H9 (cell line): ENCODE data around the gene PLEKHG7. TPM values are rescaled to one million over a fixed set of nuclear protein-coding genes. Genes with fewer than 3 reads are reported as not detected.

ENCODE experiments used
- DNase-seq: peaks from one replicate; pipeline ENCODE4 v3.0.0-alpha.2; 2017
- H2AFZ ChIP-seq: one replicate; pipeline ENCODE4 v1.6.1; 2013; ENCODE audit warnings: mild to moderate bottlenecking, low read length, control low read depth, moderate library complexity
- H2AK5ac ChIP-seq: 2 replicates; pipeline ENCODE4 v1.6.1; 2013; ENCODE audit warnings: low read length, control low read depth, mixed read lengths; ENCODE audit not compliant: insufficient read length
- H2BK120ac ChIP-seq: one replicate; pipeline ENCODE4 v1.6.1; 2013; ENCODE audit warnings: low read depth, mild to moderate bottlenecking, low read length, control low read depth, inconsistent platforms; ENCODE audit not compliant: poor library complexity, severe bottlenecking
- H2BK12ac ChIP-seq: 2 replicates; pipeline ENCODE4 v1.6.1; 2013; ENCODE audit warnings: low read length, control low read depth, mixed read lengths, low read depth; ENCODE audit not compliant: insufficient read length
- H2BK15ac ChIP-seq: 2 replicates; pipeline ENCODE4 v1.6.1; 2013; ENCODE audit warnings: low read depth, low read length, control low read depth
- H2BK20ac ChIP-seq: one replicate; pipeline ENCODE4 v1.6.1; 2013; ENCODE audit warnings: low read depth, mild to moderate bottlenecking, low read length, control low read depth, inconsistent platforms; ENCODE audit not compliant: poor library complexity, severe bottlenecking
- H2BK5ac ChIP-seq: 2 replicates; pipeline ENCODE4 v1.6.1; 2013; ENCODE audit warnings: low read length, control low read depth, mixed read lengths; ENCODE audit not compliant: insufficient read length
- H3K14ac ChIP-seq: 2 replicates; pipeline ENCODE4 v1.6.1; 2013; ENCODE audit warnings: low read length, control low read depth; ENCODE audit not compliant: insufficient read depth
- H3K18ac ChIP-seq: 2 replicates; pipeline ENCODE4 v1.6.1; 2013; ENCODE audit warnings: low read depth, mild to moderate bottlenecking, mixed read lengths, low read length, control low read depth; ENCODE audit not compliant: insufficient read length
- H3K23ac ChIP-seq: 2 replicates; pipeline ENCODE4 v1.6.1; 2013; ENCODE audit warnings: low read length, control low read depth, mixed read lengths, low read depth; ENCODE audit not compliant: insufficient read length
- H3K23me2 ChIP-seq: 2 replicates; pipeline ENCODE4 v1.6.1; 2013; ENCODE audit warnings: low read depth, mild to moderate bottlenecking, mixed read lengths, low read length, control low read depth; ENCODE audit not compliant: insufficient read length, poor library complexity, severe bottlenecking
- H3K27ac ChIP-seq: 2 replicates; pipeline ENCODE4 v1.5.1; 2013; ENCODE audit warnings: low read length, control low read depth, mixed read lengths, low read depth; ENCODE audit not compliant: insufficient read length
- H3K27me3 ChIP-seq: 2 replicates; pipeline ENCODE4 v1.6.1; 2013; ENCODE audit warnings: low read length, control low read depth, inconsistent platforms; ENCODE audit not compliant: insufficient read depth
- H3K4ac ChIP-seq: 2 replicates; pipeline ENCODE4 v1.6.1; 2013; ENCODE audit warnings: low read depth, mild to moderate bottlenecking, control low read depth, inconsistent platforms, low read length, moderate library complexity
- H3K4me1 ChIP-seq: 2 replicates; pipeline ENCODE4 v1.6.1; 2013; ENCODE audit warnings: low read length, control low read depth, inconsistent platforms; ENCODE audit not compliant: insufficient read depth
- H3K4me2 ChIP-seq: 2 replicates; pipeline ENCODE4 v1.6.1; 2013; ENCODE audit warnings: low read length, control low read depth, mixed read lengths; ENCODE audit not compliant: insufficient read length, insufficient read depth
- H3K56ac ChIP-seq: 2 replicates; pipeline ENCODE4 v1.6.1; 2013; ENCODE audit warnings: low read depth, mild to moderate bottlenecking, mixed read lengths, low read length, control low read depth; ENCODE audit not compliant: insufficient read length
- H3K79me1 ChIP-seq: 2 replicates; pipeline ENCODE4 v1.6.1; 2013; ENCODE audit warnings: low read depth, mild to moderate bottlenecking, moderate library complexity, low read length, control low read depth, inconsistent platforms; ENCODE audit not compliant: insufficient read depth, poor library complexity, severe bottlenecking
- H3K79me2 ChIP-seq: 2 replicates; pipeline ENCODE4 v1.6.1; 2013; ENCODE audit warnings: low read length, control low read depth, inconsistent platforms; ENCODE audit not compliant: insufficient read depth
- H3K9ac ChIP-seq: 2 replicates; pipeline ENCODE4 v1.6.1; 2013; ENCODE audit warnings: low read length, control low read depth, mixed read lengths; ENCODE audit not compliant: insufficient read length; ENCODE audit errors: extremely low read depth
- H3K9me3 ChIP-seq: one replicate; pipeline ENCODE4 v1.6.1; 2013; ENCODE audit warnings: low read depth, low read length, inconsistent platforms; ENCODE audit not compliant: control insufficient read depth
- H3T11ph ChIP-seq: one replicate; pipeline ENCODE4 v1.6.1; 2013; ENCODE audit warnings: mild to moderate bottlenecking, low read length, control low read depth, inconsistent platforms
- H4K20me1 ChIP-seq: one replicate; pipeline ENCODE4 v1.6.1; 2013; ENCODE audit not compliant: control insufficient read depth, insufficient read length, insufficient read depth
- H4K5ac ChIP-seq: 2 replicates; pipeline ENCODE4 v1.6.1; 2013; ENCODE audit warnings: low read depth, mild to moderate bottlenecking, mixed read lengths, low read length, control low read depth; ENCODE audit not compliant: insufficient read length
- H4K8ac ChIP-seq: replicated peaks from 2 replicates; pipeline ENCODE4 v1.6.1; 2013; ENCODE audit warnings: low read length, control low read depth, mixed read lengths, low read depth; ENCODE audit not compliant: insufficient read length
- H4K91ac ChIP-seq: 2 replicates; pipeline ENCODE4 v1.6.1; 2013; ENCODE audit warnings: low read depth, mild to moderate bottlenecking, moderate library complexity, mixed read lengths, low read length, control low read depth; ENCODE audit not compliant: insufficient read length
- H3K27ac Mint-ChIP-seq, 3 experiments: 2 replicates in 2 of 3; 3 replicates in 1 of 3; pipeline ENCODE4 v1.8.0; 2020 to 2021; ENCODE audit warnings: mixed read lengths in 3 of 3, mild to moderate bottlenecking in 1 of 3, moderate library complexity in 1 of 3
- H3K27me3 Mint-ChIP-seq: 2 replicates; pipeline ENCODE4 v1.8.0; 2021; ENCODE audit warnings: low read depth, mild to moderate bottlenecking, moderate library complexity, mixed read lengths
- H3K36me3 Mint-ChIP-seq, 3 experiments: 2 replicates in 2 of 3; 3 replicates in 1 of 3; pipeline ENCODE4 v1.8.0; 2020 to 2021; ENCODE audit warnings: low read depth in 3 of 3, mixed read lengths in 3 of 3; ENCODE audit not compliant: insufficient read depth in 1 of 3
- H3K4me1 Mint-ChIP-seq, 2 experiments: 2 replicates each; pipeline ENCODE4 v1.8.0; 2020; ENCODE audit warnings: mixed read lengths in 2 of 2
- H3K4me3 Mint-ChIP-seq, 2 experiments: 2 replicates in 1 of 2; 3 replicates in 1 of 2; pipeline ENCODE4 v1.8.0; 2020 to 2021; ENCODE audit warnings: mild to moderate bottlenecking in 2 of 2, mixed read lengths in 2 of 2, moderate library complexity in 1 of 2
- H3K9me3 Mint-ChIP-seq, 2 experiments: 2 replicates in 1 of 2; 3 replicates in 1 of 2; pipeline ENCODE4 v1.8.0; 2020; ENCODE audit warnings: mild to moderate bottlenecking in 2 of 2, mixed read lengths in 2 of 2, moderate library complexity in 1 of 2
- CTCF ChIP-seq: fragments of 200-600 bp; sonication (generic); conservative IDR thresholded peaks from 3 replicates; pipeline ENCODE4 v1.8.0; 2021; ENCODE audit warnings: antibody characterized with exemption, mild to moderate bottlenecking
- WGBS: extraction: QIAGEN DNeasy Blood & Tissue Kit; methylation state at CpG from one replicate; pipeline ENCODE4 v1.1.7; 2013; ENCODE audit warnings: missing lambda C conversion rate, low lambda C conversion rate, mixed read lengths; ENCODE audit not compliant: insufficient read length; ENCODE audit errors: extremely low coverage; 5-methylcytosine and 5-hydroxymethylcytosine counted together
- total RNA-seq: library from RNA; stranded (reverse); gene quantifications from 2 replicates; pipeline ENCODE4 v1.2.1, GENCODE V29; 2021

The PLEKHG7 gene
- total RNA-seq, 1 experiment from 2014 or later: not detected

- H3K27ac Mint-ChIP-seq: no peak overlapping the region
- no CpG with 5 or more reads among the region's 5 CpGs for WGBS
- H3K79me1 ChIP-seq: no peaks in the 10 kb centered on the region
Observed at GRCh38 chr12:92762773-92763172, 60.0 kb downstream of the PLEKHG7 start.

More at GRCh38 chr12:92762773-92763172, 60.0 kb downstream of the PLEKHG7 start:
- H2BK15ac ChIP-seq: no peak overlapping the region
- no peak overlapping the region for H3K14ac ChIP-seq
- no peaks in the 10 kb centered on the region for H3K27me3 ChIP-seq
- H4K91ac ChIP-seq: no peak overlapping the region
- no peak overlapping the region for H3K4me3 Mint-ChIP-seq
- peaks cover 13 to 18% of the 10 kb centered on the region in 2 experiments for H3K4me1 Mint-ChIP-seq
- H3K23me2 ChIP-seq: no peaks in the 10 kb centered on the region
- no peaks in the 10 kb centered on the region for H3K4me1 ChIP-seq
- H3K9me3 Mint-ChIP-seq: no peaks in the 10 kb centered on the region
- DNase-seq: no peak
- no peaks in the 10 kb centered on the region for H4K20me1 ChIP-seq
- H3K18ac ChIP-seq: no peak overlapping the region
- no peak overlapping the region for H4K8ac ChIP-seq
- no peak overlapping the region for H2AK5ac ChIP-seq
- no peak overlapping the region for H3K27ac ChIP-seq
- no peak overlapping the region for H2AFZ ChIP-seq
- no peak overlapping the region for H2BK5ac ChIP-seq
- no peak overlapping the region for H3K56ac ChIP-seq
- no peak overlapping the region for H3K9ac ChIP-seq
- no peaks in the 10 kb centered on the region for H3K36me3 Mint-ChIP-seq
- H4K5ac ChIP-seq: no peak overlapping the region
- H3K4ac ChIP-seq: no peak overlapping the region
- H3K9me3 ChIP-seq: no peaks in the 10 kb centered on the region
- H3K27me3 Mint-ChIP-seq: no peaks in the 10 kb centered on the region
- H3K23ac ChIP-seq: no peak overlapping the region
- H2BK20ac ChIP-seq: no peak overlapping the region
- H3K79me2 ChIP-seq: no peaks in the 10 kb centered on the region
- H2BK120ac ChIP-seq: no peak overlapping the region
- TF ChIP-seq CTCF: no peak
- H3T11ph ChIP-seq: no peak overlapping the region
- H2BK12ac ChIP-seq: no peak overlapping the region
- no peak overlapping the region for H3K4me2 ChIP-seq
